CD4-positive, alpha-beta T cell treated with Interferon alpha-2 for 1 hour (primary cell): ENCODE data around the gene LRRC74B.
"Not testable (repeated sequence)": the region's sequence is repeated elsewhere in the genome, so short reads cannot be mapped to it uniquely, and the experiment has no call there.

Experiments
- DNase-seq, 2 donors: peaks; one replicate each; pipeline ENCODE4 v3.0.0-alpha.2; 2020 to 2022

Gene LRRC74B

DNA sequence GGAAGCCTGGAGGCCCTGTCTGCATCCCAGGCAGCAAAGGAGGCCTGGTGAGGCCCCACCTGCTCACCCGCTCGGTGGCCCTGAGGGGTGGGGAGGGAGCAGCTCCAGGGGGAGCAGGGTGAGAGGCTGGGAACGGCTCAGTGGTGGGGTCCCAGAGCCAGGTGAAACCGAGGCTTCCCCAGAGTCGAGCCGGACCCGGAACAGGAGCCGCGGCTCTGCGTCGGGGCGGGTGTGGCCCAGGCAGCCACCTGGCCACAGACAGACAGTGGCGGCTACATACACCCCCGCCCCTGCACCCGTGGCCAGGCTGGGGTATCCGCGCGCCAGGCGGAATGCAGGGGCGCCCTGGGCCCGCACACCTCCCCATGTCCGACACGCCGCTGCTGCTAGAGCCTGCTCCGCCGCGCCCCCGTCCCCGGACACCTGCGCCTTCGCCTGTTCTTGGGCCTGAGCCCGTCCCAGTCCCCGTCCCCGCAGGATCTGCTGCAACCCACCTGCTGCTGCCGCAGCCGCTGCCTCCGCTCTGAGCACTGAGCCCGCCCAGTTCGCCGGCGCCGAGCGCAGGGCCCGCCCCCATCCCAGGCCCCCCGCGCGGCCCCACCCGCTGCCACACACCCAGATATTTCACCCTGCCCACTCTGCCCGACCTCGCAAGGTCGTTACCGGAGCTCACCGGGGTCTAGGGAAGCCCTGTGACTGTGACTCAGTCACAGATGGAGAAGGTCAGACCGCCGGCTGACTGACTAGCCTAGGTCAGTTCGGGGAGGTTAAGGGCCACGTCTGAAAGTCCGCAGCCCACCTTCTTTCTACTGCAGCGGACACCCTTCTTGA is 13.5 kb upstream of the LRRC74B start, which contains the start of gene SLC7A4:
Gene SLC7A4, minus strand, starts transcription at position 525 of the 831 bp plus-strand sequence. CDS start 749 bp downstream, outside the sequence.
- no peak for DNase-seq

GRCh38 chr22:21032868-21033688 is 12.7 kb upstream of the LRRC74B start:
- DNase-seq = no peak

GRCh38 chr22:21033895-21034294 is 11.9 kb upstream of the LRRC74B start:
- DNase-seq = no peak

DNA sequence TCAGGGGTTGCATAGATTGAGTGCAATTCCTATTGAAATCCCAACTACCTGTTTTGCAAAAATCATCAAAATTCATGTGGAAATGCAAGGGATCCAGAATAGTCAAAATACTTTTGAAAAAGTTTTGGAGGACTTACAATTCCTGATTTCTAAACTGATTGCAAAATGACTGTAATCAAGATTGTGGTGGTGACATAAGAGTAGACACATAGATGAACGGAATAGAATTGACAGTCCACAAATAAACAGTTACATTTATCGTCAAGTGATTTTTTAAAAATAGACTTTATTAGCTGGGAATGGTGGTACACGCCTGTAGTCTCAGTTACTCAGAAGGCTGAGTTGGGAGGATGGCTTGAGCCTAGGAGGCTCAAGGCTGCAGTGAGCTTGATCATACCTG is 10.8 kb upstream of the LRRC74B start:
- no peak for DNase-seq

GRCh38 chr22:21038405-21038804 is 7.3 kb upstream of the LRRC74B start:
- DNase-seq = no peak

GRCh38 chr22:21039158-21039557 is 6.6 kb upstream of the LRRC74B start:
- DNase-seq = not testable (repeated sequence)

- DNase-seq = no peak
Observed at GRCh38 chr22:21041937-21042336, 3.8 kb upstream of the LRRC74B start.

GRCh38 chr22:21042978-21043859 is 2.5 kb upstream of the LRRC74B start:
- no peak for DNase-seq

DNA sequence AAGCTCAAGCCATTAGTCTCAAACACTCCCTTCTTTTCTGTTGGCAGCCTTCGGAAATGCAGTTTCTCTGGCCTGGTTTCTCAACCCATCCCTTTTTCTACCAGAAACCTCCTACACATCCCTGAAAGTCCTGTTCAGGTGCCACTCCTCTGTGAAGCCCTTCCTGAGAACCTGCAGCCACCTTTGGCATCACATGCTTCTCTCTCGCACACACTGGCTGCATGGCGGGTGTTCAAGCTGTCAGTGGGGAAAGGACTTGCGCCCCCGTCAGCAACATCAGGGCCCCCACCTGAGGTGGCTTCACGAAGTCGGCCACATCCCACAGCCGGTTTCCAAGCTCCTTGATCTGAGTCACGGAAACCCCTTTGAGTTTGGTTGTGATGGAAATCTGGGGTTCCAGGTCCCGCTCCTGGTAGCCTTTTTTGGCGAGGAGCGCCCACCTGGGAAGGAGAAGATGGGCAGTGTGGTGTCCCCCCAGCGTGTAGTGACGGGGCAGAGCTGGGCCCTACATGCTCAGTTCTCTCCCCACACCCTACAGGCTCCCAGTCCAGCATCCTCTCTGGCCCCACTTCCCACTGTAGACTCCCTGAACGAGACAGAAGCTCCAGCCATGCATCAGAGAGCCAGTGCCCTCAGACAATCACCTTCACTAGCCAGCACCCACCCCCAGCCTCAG is 1.7 kb upstream of the LRRC74B start:
- no peak for DNase-seq

GRCh38 chr22:21044931-21045584 is 688 bp upstream of the LRRC74B start:
- DNase-seq = no peak

- DNase-seq = no peak
Observed at GRCh38 chr22:21047035-21047661, 1.4 kb downstream of the LRRC74B start.

GRCh38 chr22:21047730-21048129 is 2.0 kb downstream of the LRRC74B start:
- DNase-seq = no peak

DNA sequence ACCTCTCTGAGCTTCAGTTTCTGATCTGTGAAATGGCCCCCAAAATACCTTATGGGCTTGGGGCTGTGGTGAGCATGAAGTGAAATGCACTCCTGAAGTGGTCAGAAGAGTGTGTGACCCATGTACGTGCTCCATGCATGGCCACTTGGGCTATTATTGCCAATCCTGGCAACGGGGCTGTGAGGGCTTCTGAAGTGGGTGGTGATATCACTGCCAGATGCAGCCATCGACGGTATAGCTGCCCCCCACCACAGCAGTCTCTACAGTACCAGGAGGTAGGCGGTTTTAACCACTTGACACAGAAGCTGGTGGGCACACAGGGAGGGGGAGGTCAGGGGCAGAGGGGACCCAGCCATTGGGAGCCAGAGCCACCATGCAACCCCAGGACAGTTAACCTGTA is 2.7 kb downstream of the LRRC74B start:
- DNase-seq = not testable (repeated sequence)

- DNase-seq = not testable (repeated sequence)
Observed at GRCh38 chr22:21048965-21049364, 3.2 kb downstream of the LRRC74B start.

- no peak for DNase-seq
Observed at GRCh38 chr22:21051145-21051830, 5.5 kb downstream of the LRRC74B start.

DNA sequence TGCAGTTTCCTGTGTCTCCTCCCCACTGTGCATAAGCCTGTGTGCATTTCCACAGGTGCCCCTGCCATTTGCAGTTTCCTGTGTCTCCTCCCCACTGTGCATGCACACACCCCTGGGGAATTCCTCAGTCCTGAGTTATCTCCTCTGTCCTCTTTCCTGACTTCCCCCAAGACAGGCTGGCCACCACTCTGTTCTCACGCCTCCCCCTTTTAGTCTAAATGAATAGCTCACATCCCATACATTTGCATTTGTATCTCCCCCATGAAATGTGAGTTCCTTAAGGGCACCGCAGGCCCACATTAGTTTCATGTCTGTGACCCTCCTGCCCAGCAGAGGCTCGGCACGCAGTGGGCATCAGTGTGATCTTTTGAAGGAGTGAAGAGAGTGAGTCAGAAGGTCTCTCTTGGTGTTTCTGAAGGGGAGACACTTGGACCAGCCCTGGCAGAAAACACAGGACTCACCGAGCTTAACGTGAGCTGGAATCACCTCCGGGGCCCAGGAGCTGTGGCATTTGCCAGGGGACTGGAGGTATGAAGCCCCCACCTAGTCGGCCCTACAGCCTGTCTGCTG is 6.2 kb downstream of the LRRC74B start:
- DNase-seq = no peak

DNA sequence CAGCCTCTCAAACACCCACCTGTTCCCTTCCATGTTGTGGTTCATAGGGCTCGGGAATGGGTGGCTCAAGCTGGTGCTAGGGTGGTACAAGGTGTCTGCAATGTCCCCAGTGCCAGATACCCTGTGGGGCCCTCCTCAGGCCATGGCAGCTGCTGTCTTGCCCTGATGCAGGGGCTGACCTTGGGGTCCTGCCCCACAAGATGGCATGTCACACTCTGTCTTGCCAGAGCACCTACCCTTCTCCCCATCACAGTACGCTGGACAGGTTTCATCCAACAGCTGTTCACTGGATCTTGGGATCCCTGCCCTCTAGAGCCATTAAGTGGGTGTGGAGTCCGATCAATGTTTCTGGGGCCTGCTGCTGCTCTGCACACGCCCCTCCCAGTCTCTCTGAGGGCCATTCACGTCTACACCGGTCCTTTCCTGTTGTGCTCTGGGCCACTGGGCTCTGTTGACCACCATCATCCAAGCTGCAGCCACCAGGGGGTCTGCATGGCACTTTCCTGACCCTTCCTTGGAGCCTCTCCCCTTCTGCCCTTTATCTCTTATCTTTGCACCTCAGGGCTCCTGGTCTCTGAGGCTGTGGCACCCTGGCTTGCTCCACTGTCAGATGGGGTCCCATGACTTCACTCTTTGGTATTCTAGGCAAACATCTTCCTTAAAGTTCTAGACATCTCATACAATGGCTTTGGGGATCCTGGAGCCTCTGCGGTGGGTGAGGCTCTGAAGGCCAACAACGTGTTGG is 7.1 kb downstream of the LRRC74B start:
- DNase-seq = no peak

DNA sequence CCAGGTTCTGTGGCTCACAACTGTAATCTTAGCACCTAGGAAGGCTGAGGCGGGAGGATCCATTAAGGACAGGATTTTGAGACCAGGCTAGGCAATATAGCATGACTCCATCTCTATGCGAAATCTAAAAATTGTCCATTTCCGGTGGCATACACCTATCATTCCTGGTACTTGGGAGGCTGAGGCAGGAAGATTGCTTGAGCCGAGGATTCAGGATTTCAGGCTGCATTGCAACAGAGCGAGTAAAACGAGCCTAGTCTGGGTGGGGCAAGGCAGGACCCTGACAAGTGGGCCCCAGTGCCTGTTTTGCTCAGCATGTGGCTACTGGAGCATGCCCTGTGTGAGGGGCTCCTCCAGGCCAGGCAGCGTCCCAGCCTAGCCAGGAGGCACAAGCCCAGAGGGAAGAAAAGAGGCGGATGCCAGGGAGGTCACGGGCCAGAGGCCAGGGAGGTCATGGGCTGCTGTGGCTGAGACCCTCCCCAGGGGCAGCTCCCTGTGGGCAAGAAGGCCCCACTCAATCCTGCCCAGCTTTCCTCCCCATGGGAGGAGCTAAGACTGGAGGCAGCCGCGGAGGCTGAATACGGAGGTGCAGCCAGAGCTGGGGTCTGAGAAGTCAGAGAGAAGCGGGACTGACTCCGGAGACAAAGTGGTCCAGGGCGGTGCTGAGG is 8.4 kb downstream of the LRRC74B start:
- DNase-seq = no peak
